Measurements from ENCODE around the gene SCNN1B.

SCNN1B gene

GRCh38 chr16:23407436-23408127 lies 105.5 kb downstream of the SCNN1B start:
- DNase-seq (ENCODE audit: low read depth, low spot score) = no peak
- Histone ChIP-seq H3K36me3 (ENCODE audit: control insufficient read depth, insufficient read depth, low read length) (peaks cover 5% of the 10 kb centered on the region; the same call in 1 of the 2 replicates), H3K4me1 (ENCODE audit: control insufficient read depth, insufficient read depth, low read length) (peaks cover 6% of the 10 kb centered on the region; the same call in 1 of the 2 replicates), H3K9me3 (ENCODE audit: control insufficient read depth, insufficient read depth, low read length) (no peaks in the 10 kb centered on the region), H3K27ac (ENCODE audit: low read length) (no peak overlapping the region), H3K4me3 (ENCODE audit: low read length) (no peak overlapping the region), H3K27me3 (ENCODE audit: control insufficient read depth, insufficient read depth, low read length) (no peaks in the 10 kb centered on the region)
- WGBS (ENCODE audit: insufficient coverage, insufficient read length) = no CpG with 5 or more reads among the region's 9 CpGs

- H3K36me3 ChIP-seq (ENCODE audit: control insufficient read depth, insufficient read depth, low read length) = peaks cover 5% of the 10 kb centered on the region; the same call in 1 of the 2 replicates
- no peaks in the 10 kb centered on the region for H3K27me3 ChIP-seq (ENCODE audit: control insufficient read depth, insufficient read depth, low read length)
- H3K27ac ChIP-seq (ENCODE audit: low read length) = no peak overlapping the region
- H3K4me1 ChIP-seq (ENCODE audit: control insufficient read depth, insufficient read depth, low read length) = peaks cover 6% of the 10 kb centered on the region; the same call in 1 of the 2 replicates
- H3K4me3 ChIP-seq (ENCODE audit: low read length) = no peak overlapping the region
- H3K9me3 ChIP-seq (ENCODE audit: control insufficient read depth, insufficient read depth, low read length) = no peaks in the 10 kb centered on the region
- WGBS (ENCODE audit: insufficient coverage, insufficient read length) = no CpG with 5 or more reads among the region's 21 CpGs
- no peak for DNase-seq (ENCODE audit: low read depth, low spot score)
Measured at GRCh38 chr16:23408242-23408822, 106.2 kb downstream of the SCNN1B start.

- WGBS (ENCODE audit: insufficient coverage, insufficient read length) = no CpG with 5 or more reads among the region's 7 CpGs
- H3K36me3 ChIP-seq (ENCODE audit: control insufficient read depth, insufficient read depth, low read length) = peaks cover 5% of the 10 kb centered on the region; the same call in 1 of the 2 replicates
- peaks cover 6% of the 10 kb centered on the region; the same call in 1 of the 2 replicates for H3K4me1 ChIP-seq (ENCODE audit: control insufficient read depth, insufficient read depth, low read length)
- no peak overlapping the region for H3K4me3 ChIP-seq (ENCODE audit: low read length)
- H3K27me3 ChIP-seq (ENCODE audit: control insufficient read depth, insufficient read depth, low read length) = no peaks in the 10 kb centered on the region
- H3K9me3 ChIP-seq (ENCODE audit: control insufficient read depth, insufficient read depth, low read length) = no peaks in the 10 kb centered on the region
- H3K27ac ChIP-seq (ENCODE audit: low read length) = no peak overlapping the region
- no peak for DNase-seq (ENCODE audit: low read depth, low spot score)
Measured at GRCh38 chr16:23408823-23409298, 106.8 kb downstream of the SCNN1B start.

- peaks cover 5% of the 10 kb centered on the region; the same call in 1 of the 2 replicates for H3K36me3 ChIP-seq (ENCODE audit: control insufficient read depth, insufficient read depth, low read length)
- H3K4me3 ChIP-seq (ENCODE audit: low read length) = no peak overlapping the region
- peaks cover 6% of the 10 kb centered on the region; the same call in 1 of the 2 replicates for H3K4me1 ChIP-seq (ENCODE audit: control insufficient read depth, insufficient read depth, low read length)
- H3K27ac ChIP-seq (ENCODE audit: low read length) = no peak overlapping the region
- no peaks in the 10 kb centered on the region for H3K27me3 ChIP-seq (ENCODE audit: control insufficient read depth, insufficient read depth, low read length)
- no peak for DNase-seq (ENCODE audit: low read depth, low spot score)
- WGBS (ENCODE audit: insufficient coverage, insufficient read length) = no CpG with 5 or more reads among the region's 2 CpGs
- no peaks in the 10 kb centered on the region for H3K9me3 ChIP-seq (ENCODE audit: control insufficient read depth, insufficient read depth, low read length)
Measured at GRCh38 chr16:23409522-23409921, 107.4 kb downstream of the SCNN1B start.

GRCh38 chr16:23410176-23410575 lies 108.1 kb downstream of the SCNN1B start:
- H3K4me1 ChIP-seq (ENCODE audit: control insufficient read depth, insufficient read depth, low read length) = peaks cover 6% of the 10 kb centered on the region; the same call in 1 of the 2 replicates
- no peak overlapping the region for H3K4me3 ChIP-seq (ENCODE audit: low read length)
- no peaks in the 10 kb centered on the region for H3K27me3 ChIP-seq (ENCODE audit: control insufficient read depth, insufficient read depth, low read length)
- no CpG with 5 or more reads among the region's 4 CpGs for WGBS (ENCODE audit: insufficient coverage, insufficient read length)
- DNase-seq (ENCODE audit: low read depth, low spot score) = no peak
- no peak overlapping the region for H3K27ac ChIP-seq (ENCODE audit: low read length)
- no peaks in the 10 kb centered on the region for H3K9me3 ChIP-seq (ENCODE audit: control insufficient read depth, insufficient read depth, low read length)
- H3K36me3 ChIP-seq (ENCODE audit: control insufficient read depth, insufficient read depth, low read length) = peaks cover 8% of the 10 kb centered on the region; the same call in 1 of the 2 replicates

GRCh38 chr16:23414731-23415130 lies 112.6 kb downstream of the SCNN1B start:
- WGBS (ENCODE audit: insufficient coverage, insufficient read length) = no CpG with 5 or more reads among the region's 6 CpGs
- Histone ChIP-seq H3K27me3 (ENCODE audit: control insufficient read depth, insufficient read depth, low read length) (no peaks in the 10 kb centered on the region; the same call in 1 of the 2 replicates), H3K36me3 (ENCODE audit: control insufficient read depth, insufficient read depth, low read length) (peaks cover 9% of the 10 kb centered on the region; the same call in 1 of the 2 replicates), H3K4me3 (ENCODE audit: low read length) (no peak overlapping the region), H3K9me3 (ENCODE audit: control insufficient read depth, insufficient read depth, low read length) (no peaks in the 10 kb centered on the region), H3K27ac (ENCODE audit: low read length) (no peak overlapping the region), H3K4me1 (ENCODE audit: control insufficient read depth, insufficient read depth, low read length) (peaks cover 4% of the 10 kb centered on the region; the same call in 1 of the 2 replicates)
- DNase-seq (ENCODE audit: low read depth, low spot score) = no peak

GRCh38 chr16:23416816-23417215 lies 114.7 kb downstream of the SCNN1B start:
- Histone ChIP-seq H3K27ac (ENCODE audit: low read length) (no peak overlapping the region), H3K4me1 (ENCODE audit: control insufficient read depth, insufficient read depth, low read length) (peaks cover 2% of the 10 kb centered on the region; the same call in 1 of the 2 replicates), H3K4me3 (ENCODE audit: low read length) (no peak overlapping the region), H3K27me3 (ENCODE audit: control insufficient read depth, insufficient read depth, low read length) (no peaks in the 10 kb centered on the region; the same call in 1 of the 2 replicates), H3K9me3 (ENCODE audit: control insufficient read depth, insufficient read depth, low read length) (no peaks in the 10 kb centered on the region), H3K36me3 (ENCODE audit: control insufficient read depth, insufficient read depth, low read length) (peaks cover 9% of the 10 kb centered on the region; the same call in 1 of the 2 replicates)
- no peak for DNase-seq (ENCODE audit: low read depth, low spot score)
- no CpG with 5 or more reads among the region's 7 CpGs for WGBS (ENCODE audit: insufficient coverage, insufficient read length)

GRCh38 chr16:23420011-23420410 lies 117.9 kb downstream of the SCNN1B start:
- no peak for DNase-seq (ENCODE audit: low read depth, low spot score)
- H3K36me3 ChIP-seq (ENCODE audit: control insufficient read depth, insufficient read depth, low read length) = peaks cover 7% of the 10 kb centered on the region; the same call in 1 of the 2 replicates
- H3K4me3 ChIP-seq (ENCODE audit: low read length) = no peak overlapping the region
- H3K27me3 ChIP-seq (ENCODE audit: control insufficient read depth, insufficient read depth, low read length) = no peaks in the 10 kb centered on the region; the same call in 1 of the 2 replicates
- H3K27ac ChIP-seq (ENCODE audit: low read length) = no peak overlapping the region
- H3K9me3 ChIP-seq (ENCODE audit: control insufficient read depth, insufficient read depth, low read length) = no peaks in the 10 kb centered on the region
- H3K4me1 ChIP-seq (ENCODE audit: control insufficient read depth, insufficient read depth, low read length) = peaks cover 3% of the 10 kb centered on the region
- WGBS (ENCODE audit: insufficient coverage, insufficient read length) = no CpG with 5 or more reads among the region's 5 CpGs

- Histone ChIP-seq H3K27me3 (ENCODE audit: control insufficient read depth, insufficient read depth, low read length) (no peaks in the 10 kb centered on the region), H3K27ac (ENCODE audit: low read length) (no peak overlapping the region), H3K4me3 (ENCODE audit: low read length) (no peak overlapping the region), H3K36me3 (ENCODE audit: control insufficient read depth, insufficient read depth, low read length) (peaks cover 5% of the 10 kb centered on the region; the same call in 1 of the 2 replicates), H3K9me3 (ENCODE audit: control insufficient read depth, insufficient read depth, low read length) (no peaks in the 10 kb centered on the region), H3K4me1 (ENCODE audit: control insufficient read depth, insufficient read depth, low read length) (peaks cover 3% of the 10 kb centered on the region)
- no CpG with 5 or more reads among the region's 11 CpGs for WGBS (ENCODE audit: insufficient coverage, insufficient read length)
- no peak for DNase-seq (ENCODE audit: low read depth, low spot score)
Measured at GRCh38 chr16:23423496-23424049, 121.5 kb downstream of the SCNN1B start.

- H3K4me1 ChIP-seq (ENCODE audit: control insufficient read depth, insufficient read depth, low read length) = peaks cover 3% of the 10 kb centered on the region
- H3K36me3 ChIP-seq (ENCODE audit: control insufficient read depth, insufficient read depth, low read length) = peaks cover 5% of the 10 kb centered on the region; the same call in 1 of the 2 replicates
- H3K27ac ChIP-seq (ENCODE audit: low read length) = no peak overlapping the region
- H3K4me3 ChIP-seq (ENCODE audit: low read length) = no peak overlapping the region
- H3K9me3 ChIP-seq (ENCODE audit: control insufficient read depth, insufficient read depth, low read length) = no peaks in the 10 kb centered on the region
- no peak for DNase-seq (ENCODE audit: low read depth, low spot score)
- no peaks in the 10 kb centered on the region for H3K27me3 ChIP-seq (ENCODE audit: control insufficient read depth, insufficient read depth, low read length)
- no CpG with 5 or more reads among the region's 14 CpGs for WGBS (ENCODE audit: insufficient coverage, insufficient read length)
Measured at GRCh38 chr16:23424292-23424958, 122.3 kb downstream of the SCNN1B start.
